BLaER1 (cell line): ENCODE measurements around the gene C17orf107.
"Not testable (repeated sequence)": the region's sequence is repeated elsewhere in the genome, so short reads cannot be mapped to it uniquely, and the experiment has no call there.

ENCODE experiments used
- H3K27ac ChIP-seq: shearing (Covaris generic); formaldehyde crosslinking; 2 replicates; pipeline ENCODE4 v1.8.1; 2022
- H3K27me3 ChIP-seq: shearing (Covaris generic); formaldehyde crosslinking; 2 replicates; pipeline ENCODE4 v1.8.1; 2022
- H3K36me3 ChIP-seq: shearing (Covaris generic); formaldehyde crosslinking; 2 replicates; pipeline ENCODE4 v1.8.1; 2022
- H3K4me1 ChIP-seq: shearing (Covaris generic); formaldehyde crosslinking; 2 replicates; pipeline ENCODE4 v1.8.1; 2022
- H3K4me2 ChIP-seq: shearing (Covaris generic); formaldehyde crosslinking; 2 replicates; pipeline ENCODE4 v1.8.1; 2022
- H3K4me3 ChIP-seq: shearing (Covaris generic); formaldehyde crosslinking; 2 replicates; pipeline ENCODE4 v1.8.1; 2022
- H3K9ac ChIP-seq: shearing (Covaris generic); formaldehyde crosslinking; 2 replicates; pipeline ENCODE4 v1.8.1; 2022
- H3K9me3 ChIP-seq: shearing (Covaris generic); formaldehyde crosslinking; 2 replicates; pipeline ENCODE4 v1.8.1; 2022
- H4K20me1 ChIP-seq: shearing (Covaris generic); formaldehyde crosslinking; 2 replicates; pipeline ENCODE4 v1.8.1; 2022
- Cebpa-rat ChIP-seq: shearing (Covaris generic); IDR thresholded peaks from 2 replicates; pipeline ENCODE4 v1.8.1; 2022

The C17orf107 gene

GRCh38 chr17:4858068-4858881 lies 41.1 kb upstream of the C17orf107 start:
- Histone ChIP-seq H3K27me3 (no peaks in the 10 kb centered on the region), H3K4me3 (no peak overlapping the region), H3K36me3 (peaks cover 53% of the 10 kb centered on the region), H4K20me1 (peaks cover 100% of the 10 kb centered on the region), H3K4me2 (peak overlapping the region; percentile 14; the same call in 1 of the 2 replicates), H3K27ac (no peak overlapping the region), H3K4me1 (peaks cover 21% of the 10 kb centered on the region), H3K9me3 (no peaks in the 10 kb centered on the region), H3K9ac (no peak overlapping the region)
- TF ChIP-seq Cebpa-rat, result no peak

DNA sequence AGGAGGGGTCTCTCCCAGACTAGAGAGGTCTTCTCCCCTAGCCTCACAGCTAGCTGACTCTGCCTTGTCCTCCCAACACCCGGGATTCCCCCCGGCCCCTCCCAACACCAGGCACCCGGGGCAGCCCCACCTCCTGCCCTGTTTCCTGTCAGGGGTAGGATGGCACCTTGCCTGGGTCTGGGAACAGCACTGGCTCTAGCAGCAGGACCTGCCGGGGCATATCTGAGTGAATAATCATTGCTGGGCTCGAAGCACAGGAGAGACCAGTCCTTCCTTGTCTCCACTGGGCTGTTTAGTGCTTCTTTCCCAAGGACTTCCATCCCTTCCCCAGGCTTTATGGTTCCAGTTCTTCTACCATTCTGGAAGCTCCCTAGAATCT lies 40.5 kb upstream of the C17orf107 start:
- H3K9me3 ChIP-seq, result no peaks in the 10 kb centered on the region
- H3K4me1 ChIP-seq, result peaks cover 21% of the 10 kb centered on the region
- H3K27me3 ChIP-seq, result no peaks in the 10 kb centered on the region
- H4K20me1 ChIP-seq, result peaks cover 97% of the 10 kb centered on the region
- no peak overlapping the region for H3K27ac ChIP-seq
- no peak overlapping the region for H3K9ac ChIP-seq
- H3K4me3 ChIP-seq, result no peak overlapping the region
- TF ChIP-seq Cebpa-rat, result no peak
- no peak overlapping the region for H3K4me2 ChIP-seq
- peaks cover 48% of the 10 kb centered on the region for H3K36me3 ChIP-seq

- Histone ChIP-seq H3K9ac (no peak overlapping the region), H4K20me1 (peaks cover 85% of the 10 kb centered on the region), H3K4me3 (no peak overlapping the region), H3K4me1 (peaks cover 21% of the 10 kb centered on the region), H3K4me2 (0 out of 2 replicates have a peak overlapping the region, but pooled peaks have one; percentile 17), H3K27me3 (no peaks in the 10 kb centered on the region), H3K27ac (no peak overlapping the region), H3K9me3 (no peaks in the 10 kb centered on the region), H3K36me3 (peaks cover 39% of the 10 kb centered on the region)
- no peak for TF ChIP-seq Cebpa-rat
Observed at GRCh38 chr17:4859816-4860625, 39.3 kb upstream of the C17orf107 start.

- H4K20me1 ChIP-seq, result peaks cover 79% of the 10 kb centered on the region
- no peak for TF ChIP-seq Cebpa-rat
Observed at GRCh38 chr17:4860651-4861050, 38.7 kb upstream of the C17orf107 start.

GRCh38 chr17:4861052-4861451 lies 38.3 kb upstream of the C17orf107 start:
- no peaks in the 10 kb centered on the region for H3K9me3 ChIP-seq
- peaks cover 21% of the 10 kb centered on the region for H3K4me1 ChIP-seq
- H3K27ac ChIP-seq, result no peak overlapping the region
- no peaks in the 10 kb centered on the region for H3K27me3 ChIP-seq
- no peak overlapping the region for H3K9ac ChIP-seq
- no peak overlapping the region for H3K4me2 ChIP-seq
- H3K4me3 ChIP-seq, result no peak overlapping the region
- H4K20me1 ChIP-seq, result peaks cover 75% of the 10 kb centered on the region
- no peak for TF ChIP-seq Cebpa-rat
- peaks cover 39% of the 10 kb centered on the region for H3K36me3 ChIP-seq

More at GRCh38 chr17:4860651-4861050, 38.7 kb upstream of the C17orf107 start:
- no peaks in the 10 kb centered on the region for H3K27me3 ChIP-seq
- H3K4me2 ChIP-seq, result no peak overlapping the region
- H3K9ac ChIP-seq, result no peak overlapping the region
- H3K27ac ChIP-seq, result no peak overlapping the region
- H3K4me1 ChIP-seq, result peaks cover 21% of the 10 kb centered on the region
- no peaks in the 10 kb centered on the region for H3K9me3 ChIP-seq
- H3K36me3 ChIP-seq, result peaks cover 39% of the 10 kb centered on the region
- H3K4me3 ChIP-seq, result no peak overlapping the region

- peaks cover 33% of the 10 kb centered on the region for H3K36me3 ChIP-seq
- no peak overlapping the region for H3K4me3 ChIP-seq
- peaks cover 19% of the 10 kb centered on the region for H3K4me1 ChIP-seq
- H3K9me3 ChIP-seq, result no peaks in the 10 kb centered on the region
- H3K27me3 ChIP-seq, result no peaks in the 10 kb centered on the region
- TF ChIP-seq Cebpa-rat, result no peak
- no peak overlapping the region for H3K4me2 ChIP-seq
- no peak overlapping the region for H3K9ac ChIP-seq
- H3K27ac ChIP-seq, result no peak overlapping the region
- peaks cover 66% of the 10 kb centered on the region for H4K20me1 ChIP-seq
Observed at GRCh38 chr17:4862720-4863119, 36.6 kb upstream of the C17orf107 start.

- no peak overlapping the region for H3K4me3 ChIP-seq
- no peaks in the 10 kb centered on the region for H3K9me3 ChIP-seq
- no peak for TF ChIP-seq Cebpa-rat
- H3K4me2 ChIP-seq, result no peak overlapping the region
- H3K9ac ChIP-seq, result no peak overlapping the region
- H4K20me1 ChIP-seq, result peaks cover 66% of the 10 kb centered on the region
- no peak overlapping the region for H3K27ac ChIP-seq
- H3K36me3 ChIP-seq, result peaks cover 33% of the 10 kb centered on the region
- no peaks in the 10 kb centered on the region for H3K27me3 ChIP-seq
- H3K4me1 ChIP-seq, result peaks cover 13% of the 10 kb centered on the region
Observed at GRCh38 chr17:4863321-4863720, 36.0 kb upstream of the C17orf107 start.

GRCh38 chr17:4867535-4867934 lies 31.8 kb upstream of the C17orf107 start:
- H3K27ac ChIP-seq, H3K4me3 ChIP-seq, H3K4me2 ChIP-seq, H3K9me3 ChIP-seq, H3K4me1 ChIP-seq, H3K36me3 ChIP-seq, H3K9ac ChIP-seq, H3K27me3 ChIP-seq: not testable (repeated sequence)
- H4K20me1 ChIP-seq, result peaks cover 56% of the 10 kb centered on the region

DNA sequence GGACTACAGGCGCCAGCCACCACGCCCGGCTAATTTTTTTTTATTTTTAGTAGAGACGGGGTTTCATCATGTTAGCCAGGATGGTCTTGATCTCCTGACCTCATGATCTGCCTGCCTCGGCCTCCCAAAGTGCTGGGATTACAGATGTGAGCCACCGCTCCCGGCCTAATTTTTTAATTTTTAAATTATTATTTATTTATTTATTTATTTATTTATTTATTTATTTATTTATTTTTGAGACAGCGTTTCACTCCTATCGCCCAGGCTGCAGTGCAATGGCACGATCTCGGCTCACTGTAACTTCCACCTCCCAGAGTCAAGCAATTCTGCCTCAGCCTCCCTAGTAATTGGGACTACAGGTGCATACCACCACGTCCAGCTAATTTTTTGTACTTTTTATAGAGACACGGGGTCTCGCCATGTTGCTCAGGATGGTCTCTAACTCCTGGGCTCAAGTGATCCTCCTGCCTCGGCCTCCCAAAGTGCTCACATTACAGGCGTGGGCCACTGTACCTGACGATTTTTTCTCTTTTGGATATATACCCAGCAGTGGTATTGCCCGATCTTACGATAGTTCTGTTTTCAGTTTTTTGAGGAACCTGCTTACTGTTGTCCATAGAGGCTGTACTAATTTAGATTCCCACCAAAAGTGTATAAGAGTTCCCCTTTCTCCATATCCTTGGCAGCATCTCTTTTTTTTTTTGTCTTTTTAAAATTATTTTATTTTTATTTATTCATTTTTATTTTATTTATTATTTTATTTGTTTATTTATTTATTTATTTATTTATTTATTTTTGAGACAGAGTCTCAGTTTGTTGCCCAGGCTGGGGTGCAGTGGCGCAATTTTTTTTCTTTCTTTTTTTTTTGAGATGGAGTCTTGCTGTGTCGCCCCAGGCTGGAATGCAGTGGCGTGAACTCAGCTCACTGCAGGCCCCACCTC lies 30.0 kb upstream of the C17orf107 start:
- H4K20me1 ChIP-seq, result peaks cover 59% of the 10 kb centered on the region
- not testable (repeated sequence) for H3K4me2 ChIP-seq, H3K9ac ChIP-seq, H3K27ac ChIP-seq, H3K9me3 ChIP-seq, H3K27me3 ChIP-seq, H3K4me1 ChIP-seq, H3K4me3 ChIP-seq
- H3K36me3 ChIP-seq, result peaks cover 11% of the 10 kb centered on the region
